Upper lobe of right lung (tissue), 1 donor: ENCODE data around the gene MATCAP1. TPM values are rescaled to one million over a fixed set of nuclear protein-coding genes. Genes with fewer than 3 reads are reported as not detected.
A peak's percentile ranks its signal among the peaks of the same experiment; 100 is the strongest.

Experiments
- ATAC-seq: fragments of 200-7000 bp; cut with Tn5 transposase; one replicate; pipeline ENCODE4 v1.9.1; 2020; ENCODE audit warnings: mild to moderate bottlenecking, moderate library complexity
- DNase-seq: peaks from one replicate; pipeline ENCODE4 v3.0.0-alpha.2; 2020
- H3K27ac ChIP-seq: fragments of 200-600 bp; one replicate; pipeline ENCODE4 v1.8.0; 2022
- H3K27me3 ChIP-seq: fragments of 200-600 bp; one replicate; pipeline ENCODE4 v1.8.0; 2022; ENCODE audit warnings: mild to moderate bottlenecking
- H3K36me3 ChIP-seq: fragments of 200-600 bp; one replicate; pipeline ENCODE4 v1.8.0; 2022
- H3K4me1 ChIP-seq: fragments of 200-600 bp; one replicate; pipeline ENCODE4 v1.8.0; 2022
- H3K4me3 ChIP-seq: fragments of 200-600 bp; one replicate; pipeline ENCODE4 v1.8.0; 2022; ENCODE audit warnings: mild to moderate bottlenecking
- H3K9me3 ChIP-seq: fragments of 200-600 bp; one replicate; pipeline ENCODE4 v1.8.0; 2022
- intact Hi-C: fragments of 100-400 bp; cut with DNase I; formaldehyde crosslinking; loops from one replicate; pipeline ENCODE4 v1.11.0; 2022
- total RNA-seq: library from RNA; stranded (reverse); fragmentation: NEBNext Ultra II Directional; extraction: Animal tissue kit (Norgen Biotek cat#: 25700); gene quantifications from one replicate; pipeline ENCODE4 v1.2.1, GENCODE V29; 2021
- TF ChIP-seq, protein P1 (sequence below): fragments of 200-600 bp; IDR thresholded peaks from one replicate; pipeline ENCODE4 v1.8.0; 2022; ENCODE audit warnings: antibody characterized with exemption
- donor health status: DM: no; HTN: yes; CAD: no; lungs with severe emphysema.

Gene MATCAP1
- total RNA-seq, 1 donor from 2014 or later = 28.4 TPM

DNA sequence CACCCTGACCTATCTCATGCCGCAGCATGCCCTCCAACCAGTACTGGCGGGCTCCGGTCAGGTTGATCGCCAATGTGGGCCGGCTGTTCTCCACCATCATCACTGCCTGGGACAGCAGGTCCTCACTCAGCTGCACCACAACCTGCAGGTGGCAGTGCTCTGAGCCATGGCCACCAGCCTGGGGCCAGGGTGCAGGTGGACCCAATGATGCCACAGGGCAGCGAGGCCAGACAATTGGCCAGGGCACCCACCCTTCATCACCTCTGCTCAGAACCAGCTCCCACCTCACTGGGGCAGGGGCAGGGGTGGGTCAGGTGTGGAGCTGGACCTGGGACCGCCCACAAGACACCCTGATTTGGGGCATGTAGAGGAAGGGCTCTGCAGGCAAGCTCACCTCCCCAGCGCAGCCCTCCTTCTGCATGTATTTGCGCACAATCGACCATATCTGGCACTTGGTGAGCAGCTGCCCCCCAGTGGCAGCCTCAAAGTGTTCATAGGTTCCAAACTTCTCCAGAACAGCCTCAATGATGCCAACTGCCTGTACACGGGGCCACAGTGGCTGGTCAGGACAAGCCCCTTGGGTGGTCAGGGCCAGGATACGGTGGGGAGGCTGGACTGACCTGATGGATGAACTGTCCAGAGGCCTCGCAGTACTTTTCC lies 4.2 kb downstream of the MATCAP1 start:
- ATAC-seq (no peak), DNase-seq (no peak)
- Histone ChIP-seq H3K27me3 (no peaks in the 10 kb centered on the region), H3K9me3 (no peaks in the 10 kb centered on the region), H3K27ac (no peak overlapping the region), H3K4me1 (peaks cover 34% of the 10 kb centered on the region), H3K36me3 (no peaks in the 10 kb centered on the region), H3K4me3 (no peak overlapping the region)
- intact Hi-C loops = no loop called here
- TF ChIP-seq, protein P1, sequence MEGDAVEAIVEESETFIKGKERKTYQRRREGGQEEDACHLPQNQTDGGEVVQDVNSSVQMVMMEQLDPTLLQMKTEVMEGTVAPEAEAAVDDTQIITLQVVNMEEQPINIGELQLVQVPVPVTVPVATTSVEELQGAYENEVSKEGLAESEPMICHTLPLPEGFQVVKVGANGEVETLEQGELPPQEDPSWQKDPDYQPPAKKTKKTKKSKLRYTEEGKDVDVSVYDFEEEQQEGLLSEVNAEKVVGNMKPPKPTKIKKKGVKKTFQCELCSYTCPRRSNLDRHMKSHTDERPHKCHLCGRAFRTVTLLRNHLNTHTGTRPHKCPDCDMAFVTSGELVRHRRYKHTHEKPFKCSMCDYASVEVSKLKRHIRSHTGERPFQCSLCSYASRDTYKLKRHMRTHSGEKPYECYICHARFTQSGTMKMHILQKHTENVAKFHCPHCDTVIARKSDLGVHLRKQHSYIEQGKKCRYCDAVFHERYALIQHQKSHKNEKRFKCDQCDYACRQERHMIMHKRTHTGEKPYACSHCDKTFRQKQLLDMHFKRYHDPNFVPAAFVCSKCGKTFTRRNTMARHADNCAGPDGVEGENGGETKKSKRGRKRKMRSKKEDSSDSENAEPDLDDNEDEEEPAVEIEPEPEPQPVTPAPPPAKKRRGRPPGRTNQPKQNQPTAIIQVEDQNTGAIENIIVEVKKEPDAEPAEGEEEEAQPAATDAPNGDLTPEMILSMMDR = no peak

DNA sequence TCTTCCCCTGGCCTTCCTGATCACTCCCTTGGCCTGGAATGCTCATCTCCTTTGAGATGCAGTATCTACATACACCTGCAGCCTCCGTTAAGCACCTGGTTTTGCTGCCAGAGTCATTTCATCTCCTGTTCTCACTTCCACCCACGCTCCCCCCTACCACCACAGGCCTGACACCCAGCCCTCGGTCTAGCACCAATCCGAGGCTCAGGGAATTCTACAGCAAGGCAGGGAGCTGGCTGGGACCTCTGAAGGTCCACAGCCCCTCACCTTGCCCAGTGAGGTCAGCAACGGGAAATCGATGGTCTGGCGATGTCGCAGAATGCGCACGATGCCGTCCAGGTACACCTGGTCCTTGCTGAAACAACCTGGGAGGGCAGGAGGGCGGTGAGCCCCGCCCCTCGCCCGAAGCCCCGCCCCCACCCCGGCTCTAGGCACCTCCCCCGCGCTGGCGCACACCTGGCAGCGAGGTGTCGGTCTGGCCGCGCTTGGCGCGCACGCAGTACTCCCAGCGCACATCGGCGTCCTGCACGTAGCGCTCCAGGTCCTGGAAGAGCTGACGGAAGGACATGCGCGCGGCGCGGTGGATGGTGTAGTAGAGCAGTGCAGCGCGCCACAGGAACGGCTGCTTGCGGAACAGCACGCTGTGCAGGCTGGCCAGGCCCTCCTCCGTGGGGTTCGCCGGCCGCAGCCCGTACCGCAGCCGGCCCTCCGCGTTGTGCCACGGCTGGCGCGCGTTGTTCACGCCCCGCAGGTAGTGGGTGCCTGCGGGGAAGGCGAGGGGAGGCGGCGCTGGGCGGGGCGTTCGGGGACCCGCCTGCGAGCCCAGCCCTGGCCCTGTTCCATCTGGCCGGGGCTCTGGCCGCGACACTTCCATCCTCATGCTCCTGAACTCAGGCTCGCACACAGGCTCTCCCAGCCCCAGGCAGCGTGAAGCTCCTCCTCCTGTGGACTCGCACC lies 5.7 kb downstream of the MATCAP1 start:
- TF ChIP-seq, protein P1 = peak; percentile 7
- peak; percentile 93 for DNase-seq
- peak; percentile 78 for ATAC-seq
- Histone ChIP-seq H3K27ac (peak overlapping the region; percentile 61), H3K36me3 (no peaks in the 10 kb centered on the region), H3K27me3 (no peaks in the 10 kb centered on the region), H3K4me3 (peak overlapping the region; percentile 49), H3K4me1 (peaks cover 42% of the 10 kb centered on the region), H3K9me3 (no peaks in the 10 kb centered on the region)
- intact Hi-C loops = no loop called here

DNA sequence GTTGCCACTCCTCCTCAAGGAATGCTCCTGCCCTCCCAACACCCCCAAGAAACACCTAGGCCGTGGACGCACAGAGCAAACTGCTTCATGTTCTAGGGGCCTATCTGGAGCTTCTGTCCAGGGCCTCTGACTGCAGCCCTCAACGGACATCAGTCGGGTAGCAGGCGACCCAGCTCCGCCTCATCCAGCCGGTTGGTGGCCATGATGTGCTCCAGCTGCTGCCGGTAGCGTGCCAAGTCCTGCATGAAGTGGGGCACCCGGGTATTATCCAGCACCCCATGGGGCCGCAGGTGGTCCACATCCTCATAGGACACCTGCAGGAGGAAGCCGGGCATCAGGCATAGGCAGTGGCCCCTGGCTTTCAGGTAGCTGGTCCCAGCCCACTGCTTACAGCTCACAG lies 7.1 kb downstream of the MATCAP1 start:
- DNase-seq (no peak), ATAC-seq (no peak)
- H3K36me3 ChIP-seq = no peaks in the 10 kb centered on the region
- H3K27ac ChIP-seq = no peak overlapping the region
- no peak overlapping the region for H3K4me3 ChIP-seq
- H3K4me1 ChIP-seq = peaks cover 42% of the 10 kb centered on the region
- H3K27me3 ChIP-seq = no peaks in the 10 kb centered on the region
- no peaks in the 10 kb centered on the region for H3K9me3 ChIP-seq
- TF ChIP-seq, protein P1 = no peak
- intact Hi-C loops = no loop called here

DNA sequence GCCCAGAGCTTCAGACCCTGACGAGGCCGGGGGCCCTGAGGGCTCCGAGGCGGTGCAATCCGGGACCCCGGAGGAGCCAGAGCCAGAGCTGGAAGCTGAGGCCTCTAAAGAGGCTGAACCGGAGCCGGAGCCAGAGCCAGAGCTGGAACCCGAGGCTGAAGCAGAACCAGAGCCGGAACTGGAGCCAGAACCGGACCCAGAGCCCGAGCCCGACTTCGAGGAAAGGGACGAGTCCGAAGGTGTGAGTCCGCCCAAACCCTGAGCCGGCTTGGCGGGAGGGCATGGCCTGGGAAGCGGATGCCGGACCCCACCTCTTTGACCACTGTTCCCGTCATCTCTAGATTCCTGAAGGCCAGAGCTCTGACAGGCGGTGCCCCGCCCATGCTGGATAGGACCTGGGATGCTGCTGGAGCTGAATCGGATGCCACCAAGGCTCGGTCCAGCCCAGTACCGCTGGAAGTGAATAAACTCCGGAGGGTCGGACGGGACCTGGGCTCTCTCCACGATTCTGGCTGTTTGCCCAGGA lies 9.0 kb downstream of the MATCAP1 start:
- H3K27ac ChIP-seq = peak overlapping the region; percentile 83
- TF ChIP-seq, protein P1 = no peak
- no peaks in the 10 kb centered on the region for H3K36me3 ChIP-seq
- H3K4me3 ChIP-seq = peak overlapping the region; percentile 53
- DNase-seq = no peak
- H3K9me3 ChIP-seq = no peaks in the 10 kb centered on the region
- H3K27me3 ChIP-seq = no peaks in the 10 kb centered on the region
- intact Hi-C loops = no loop called here
- ATAC-seq = no peak
- H3K4me1 ChIP-seq = peaks cover 58% of the 10 kb centered on the region

DNA sequence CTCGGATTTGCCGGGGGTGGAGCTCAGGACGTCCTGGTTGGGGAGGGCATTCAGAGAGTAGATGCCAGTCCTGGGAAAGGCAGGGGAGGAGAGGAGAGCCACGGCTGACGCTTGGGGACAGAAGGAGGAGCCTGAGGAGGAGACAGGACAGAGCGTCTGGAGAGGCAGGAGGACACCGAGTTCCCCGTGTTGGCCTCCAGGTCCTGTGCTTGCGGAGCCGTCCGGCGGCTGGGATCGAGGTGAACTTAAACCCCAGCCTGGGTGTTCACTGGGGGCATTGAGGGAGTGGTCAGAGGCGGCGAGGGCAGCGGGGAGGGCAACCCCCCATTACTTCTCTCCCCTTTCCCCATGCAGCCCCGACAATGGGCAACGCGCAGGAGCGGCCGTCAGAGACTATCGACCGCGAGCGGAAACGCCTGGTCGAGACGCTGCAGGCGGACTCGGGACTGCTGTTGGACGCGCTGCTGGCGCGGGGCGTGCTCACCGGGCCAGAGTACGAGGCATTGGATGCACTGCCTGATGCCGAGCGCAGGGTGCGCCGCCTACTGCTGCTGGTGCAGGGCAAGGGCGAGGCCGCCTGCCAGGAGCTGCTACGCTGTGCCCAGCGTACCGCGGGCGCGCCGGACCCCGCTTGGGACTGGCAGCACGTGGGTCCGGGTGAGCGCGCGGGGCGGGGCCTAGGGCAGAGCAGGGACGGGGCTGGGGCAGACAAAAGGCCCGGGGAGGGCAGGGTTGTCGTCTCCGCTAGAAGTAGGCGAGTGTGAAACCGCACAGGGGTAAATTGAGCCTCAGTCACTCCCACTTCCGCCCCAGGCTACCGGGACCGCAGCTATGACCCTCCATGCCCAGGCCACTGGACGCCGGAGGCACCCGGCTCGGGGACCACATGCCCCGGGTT lies 9.7 kb downstream of the MATCAP1 start:
- H3K27me3 ChIP-seq = no peaks in the 10 kb centered on the region
- no peaks in the 10 kb centered on the region for H3K36me3 ChIP-seq
- H3K27ac ChIP-seq = peak overlapping the region; percentile 83
- DNase-seq (peak; percentile 95), ATAC-seq (peak; percentile 80)
- intact Hi-C loops = no loop called here
- no peaks in the 10 kb centered on the region for H3K9me3 ChIP-seq
- peak overlapping the region; percentile 53 for H3K4me3 ChIP-seq
- peaks cover 65% of the 10 kb centered on the region for H3K4me1 ChIP-seq
- TF ChIP-seq, protein P1 = peak; percentile 37
